HepG2 (cell line): Measurements from ENCODE around the gene TBC1D5. TPM values are rescaled to one million over a fixed set of nuclear protein-coding genes. Genes with fewer than 3 reads are reported as not detected.

Source experiments
- ATAC-seq: fragments of 200-7000 bp; cut with Tn5 transposase; 3 replicates; pipeline ENCODE4 v1.9.1; 2020; ENCODE audit warnings: mild to moderate bottlenecking, moderate library complexity
- BruUV-seq: library from RNA; stranded (reverse); fragments of 400-500 nt; replicated peaks from 2 replicates; lab custom pipeline; 2021; lab: Mats Ljungman, UMichigan
- CTCF ChIA-PET: fragments of 300-600 bp; formaldehyde crosslinking; extraction: SDS; loops from one replicate; lab custom pipeline; 2021; ENCODE audit warnings: low total read pairs, inconsistent platforms, low intra/inter-chr PET ratio; lab: Yijun Ruan, JAX
- POLR2A ChIA-PET: fragments of 350-600 bp; sonication (Branson Sonifier 250); formaldehyde crosslinking; loops from one replicate; lab custom pipeline; 2020; ENCODE audit warnings: antibody characterized with exemption, inconsistent platforms; lab: Yijun Ruan, JAX
- DNase-seq: peaks from one replicate; pipeline ENCODE4 v3.0.0-alpha.2; 2015; ENCODE audit warnings: low spot score
- FAIRE-seq: peaks from 3 replicates; lab custom pipeline; 2011; peaks lifted over from hg19 to GRCh38; lab: Jason Lieb, UNC
- H2AFZ ChIP-seq: one replicate; pipeline ENCODE4 v1.6.1; 2011; ENCODE audit warnings: low read length, inconsistent platforms
- H3K27ac ChIP-seq: fragments of 300-600 bp; 3 replicates; pipeline ENCODE4 v1.8.0; 2011; ENCODE audit warnings: mixed run types, mild to moderate bottlenecking, mixed read lengths, low read length, inconsistent platforms; ENCODE audit not compliant: insufficient read depth; ENCODE audit errors: extremely low read length
- H3K27me3 ChIP-seq, 2 experiments: fragments of 200-600 bp in 1 of 2; 2 replicates in 1 of 2; 3 replicates in 1 of 2; pipeline versions ENCODE4 v1.6.0 to v1.8.0; 2011; ENCODE audit warnings: low read length in 2 of 2, mild to moderate bottlenecking in 2 of 2, moderate library complexity in 2 of 2, inconsistent platforms in 1 of 2; ENCODE audit not compliant: insufficient read depth in 2 of 2, control insufficient read depth in 1 of 2
- H3K36me3 ChIP-seq, 2 experiments: fragments of 200-600 bp in 1 of 2; replicated peaks in 1 of 2; 2 replicates in 1 of 2; 3 replicates in 1 of 2; pipeline versions ENCODE4 v1.5.1 to v1.8.0; 2011; ENCODE audit warnings: low read length in 2 of 2, inconsistent platforms in 1 of 2; ENCODE audit not compliant: insufficient read depth in 2 of 2, control insufficient read depth in 1 of 2
- H3K4me1 ChIP-seq: 2 replicates; pipeline ENCODE4 v1.5.1; 2012; ENCODE audit warnings: low read length, inconsistent platforms; ENCODE audit not compliant: insufficient read depth
- H3K4me2 ChIP-seq: 2 replicates; pipeline ENCODE4 v1.6.0; 2011; ENCODE audit warnings: low read depth, low read length, inconsistent platforms
- H3K4me3 ChIP-seq, 3 experiments: fragments of 200-600 bp in 1 of 3; sonication (generic), shearing (Covaris generic) in 1 of 3; replicated peaks in 1 of 3; 2 replicates each; pipeline ENCODE4 v1.5.1; 2011 to 2016; ENCODE audit warnings: low read length in 3 of 3, inconsistent platforms in 2 of 3, low read depth in 2 of 3, mild to moderate bottlenecking in 2 of 3, control low read depth in 1 of 3, mixed read lengths in 1 of 3; ENCODE audit not compliant: insufficient read depth in 1 of 3
- H3K79me2 ChIP-seq: one replicate; pipeline ENCODE4 v1.6.1; 2011; ENCODE audit warnings: low read length, inconsistent platforms; ENCODE audit not compliant: insufficient read depth
- H3K9ac ChIP-seq: 2 replicates; pipeline ENCODE4 v1.6.0; 2011; ENCODE audit warnings: mild to moderate bottlenecking, low read depth, low read length, inconsistent platforms; ENCODE audit not compliant: insufficient read depth
- H3K9me3 ChIP-seq: 2 replicates; pipeline ENCODE4 v1.5.1; 2012; ENCODE audit warnings: mild to moderate bottlenecking, low read length
- H4K20me1 ChIP-seq: 2 replicates; pipeline ENCODE4 v1.6.0; 2011; ENCODE audit warnings: inconsistent platforms, mild to moderate bottlenecking, low read length, moderate library complexity; ENCODE audit not compliant: insufficient read depth
- HNRNPUL1 ChIP-seq: fragments of 200-400 bp; formaldehyde crosslinking; IDR thresholded peaks from 2 replicates; pipeline ENCODE4 v1.6.1; 2017; ENCODE audit warnings: low read depth, mild to moderate bottlenecking, low read length, moderate library complexity
- MBD4 ChIP-seq: IDR thresholded peaks from 2 replicates; pipeline ENCODE4 v1.6.1; 2012; ENCODE audit warnings: low read length, inconsistent platforms, borderline replicate concordance
- MNT ChIP-seq: fragments of 450-650 bp; IDR thresholded peaks from 2 replicates; pipeline ENCODE4 v1.6.1; 2016
- SMAD1 ChIP-seq: sonication (generic); formaldehyde crosslinking; IDR thresholded peaks from 2 replicates; pipeline ENCODE4 v1.4.0; 2020; ENCODE audit warnings: missing genetic modification reagents, low read depth, mild to moderate bottlenecking, borderline replicate concordance
- STAG1 ChIP-seq: sonication (generic); formaldehyde crosslinking; IDR thresholded peaks from 2 replicates; pipeline ENCODE4 v1.4.0; 2020; ENCODE audit warnings: missing genetic modification reagents
- TBX3 ChIP-seq: fragments of 450-650 bp; IDR thresholded peaks from 2 replicates; pipeline ENCODE4 v1.6.1; 2017; ENCODE audit warnings: antibody characterized with exemption, mild to moderate bottlenecking, inconsistent platforms, borderline replicate concordance
- ZFAT ChIP-seq: sonication (generic); formaldehyde crosslinking; conservative IDR thresholded peaks from 2 replicates; pipeline ENCODE4 v1.8.1; 2023; ENCODE audit warnings: missing genetic modification reagents, inconsistent platforms
- ZNF101 ChIP-seq: sonication (generic); formaldehyde crosslinking; IDR thresholded peaks from 2 replicates; pipeline ENCODE4 v1.4.0; 2020; ENCODE audit warnings: mild to moderate bottlenecking, low read depth, missing genetic modification reagents, borderline replicate concordance
- ZNF136 ChIP-seq: sonication (generic); formaldehyde crosslinking; IDR thresholded peaks from 2 replicates; pipeline ENCODE4 v1.8.1; 2022; ENCODE audit warnings: low read depth, mild to moderate bottlenecking, moderate library complexity, missing genetic modification reagents
- ZNF296 ChIP-seq: sonication (generic); formaldehyde crosslinking; conservative IDR thresholded peaks from 2 replicates; pipeline ENCODE4 v1.5.0; 2020; ENCODE audit warnings: mild to moderate bottlenecking, missing genetic modification reagents
- ZNF333 ChIP-seq: sonication (generic); formaldehyde crosslinking; IDR thresholded peaks from 2 replicates; pipeline ENCODE4 v1.4.0; 2020; ENCODE audit warnings: mild to moderate bottlenecking, missing genetic modification reagents, borderline replicate concordance
- ZNF350 ChIP-seq: sonication (generic); formaldehyde crosslinking; IDR thresholded peaks from 2 replicates; pipeline ENCODE4 v1.4.0; 2020; ENCODE audit warnings: mild to moderate bottlenecking, low read depth, missing genetic modification reagents, borderline replicate concordance
- ZNF704 ChIP-seq: sonication (generic); formaldehyde crosslinking; IDR thresholded peaks from 2 replicates; pipeline ENCODE4 v1.8.1; 2023; ENCODE audit warnings: mild to moderate bottlenecking, inconsistent platforms, moderate library complexity, missing genetic modification reagents, borderline replicate concordance
- ZSCAN22 ChIP-seq: sonication (generic); formaldehyde crosslinking; IDR thresholded peaks from 2 replicates; pipeline ENCODE4 v1.4.0; 2020; ENCODE audit warnings: mild to moderate bottlenecking, missing genetic modification reagents
- WGBS: methylation state at CpG from one replicate; pipeline ENCODE4 v1.1.6; 2017; ENCODE audit warnings: low lambda C conversion rate; 5-methylcytosine and 5-hydroxymethylcytosine counted together
- in situ Hi-C: cut with HindIII; loops from 2 replicates; pipeline ENCODE4 v1.10.0; 2017; ENCODE audit warnings: low pct_unique_long_range_greater_than_20kb; ENCODE audit not compliant: extremely low pct_ligation_motif_present
- intact Hi-C: fragments of 100-400 bp; cut with micrococcal nuclease; formaldehyde crosslinking; loops from one replicate; pipeline ENCODE4 v1.10.0; 2022; ENCODE audit not compliant: unreplicated experiment
- polyA plus RNA-seq, 8 experiments: library from polyadenylated mRNA; depleted of rRNA in 3 of 8; stranded (reverse) in 7 of 8; unstranded in 1 of 8; fragments of >200 nt; fragmentation: Illumina TruSeq in 4 of 8; extraction: Trizol in 4 of 8; gene quantifications; 2 replicates each; pipeline versions ENCODE4 v1.2.1 to v1.2.3, GENCODE V29; 2011 to 2016; ENCODE audit warnings: low read depth in 4 of 8, missing spikeins in 1 of 8, mixed read lengths in 1 of 8; ENCODE audit not compliant: insufficient read depth in 1 of 8
- total RNA-seq, 5 experiments: library from RNA; depleted of rRNA; stranded (reverse); fragments of >200 nt; fragmentation: Illumina TruSeq; extraction: Trizol; gene quantifications; 2 replicates each; pipeline ENCODE4 v1.2.3, GENCODE V29; 2016; ENCODE audit warnings: low read depth in 1 of 5
- TF ChIP-seq, protein P1 (sequence below): sonication (generic); formaldehyde crosslinking; IDR thresholded peaks from 2 replicates; pipeline ENCODE4 v1.5.0; 2020; ENCODE audit warnings: mild to moderate bottlenecking, missing genetic modification reagents
- TF ChIP-seq, protein P2 (sequence below): sonication (generic); formaldehyde crosslinking; IDR thresholded peaks from 2 replicates; pipeline ENCODE4 v1.5.0; 2020; ENCODE audit warnings: mild to moderate bottlenecking, missing genetic modification reagents

The TBC1D5 gene
- total and polyA plus RNA-seq, 2 of the 13 experiments (the other 11 are each of a cell fraction or from before 2014, with no cell fraction given), result 19.2 to 33.3 TPM

GRCh38 chr3:17119201-17120072 lies 623.0 kb downstream of the TBC1D5 start:
- WGBS, result 36% methylated on average over 5 of the region's 5 CpGs
- H4K20me1 ChIP-seq, result no peaks in the 10 kb centered on the region
- BruUV-seq, result no TSS peak
- peaks cover 0 to 4% of the 10 kb centered on the region in 2 experiments; a peak in 2 of 5 replicates for H3K27me3 ChIP-seq
- no peak overlapping the region for H2AFZ ChIP-seq
- H3K79me2 ChIP-seq, result no peaks in the 10 kb centered on the region
- H3K9ac ChIP-seq, result no peak overlapping the region
- intact Hi-C loops (no loop called here), in situ Hi-C loops (no loop called here)
- ATAC-seq (no peak), FAIRE-seq (no peak), DNase-seq (no peak)
- H3K4me3 ChIP-seq, result no peak overlapping the region
- ChIA-PET POLR2A (no interaction called here), CTCF (no interaction called here)
- no peaks in the 10 kb centered on the region for H3K36me3 ChIP-seq
- H3K4me2 ChIP-seq, result no peak overlapping the region
- no peak overlapping the region for H3K27ac ChIP-seq
- no peaks in the 10 kb centered on the region; the same call in 1 of the 2 replicates for H3K9me3 ChIP-seq
- no peaks in the 10 kb centered on the region for H3K4me1 ChIP-seq
- no peak for TF ChIP-seq SMAD1 (CRISPR knock-in tag)
- TF ChIP-seq ZNF101 (CRISPR knock-in tag), result no peak
- TF ChIP-seq MNT, result no peak
- no peak for TF ChIP-seq TBX3
- no peak for TF ChIP-seq ZFAT (CRISPR knock-in tag)
- no peak for TF ChIP-seq ZSCAN22 (CRISPR knock-in tag)
- TF ChIP-seq ZNF296, result no peak
- TF ChIP-seq ZNF136 (CRISPR knock-in tag), result no peak
- TF ChIP-seq, protein P1, sequence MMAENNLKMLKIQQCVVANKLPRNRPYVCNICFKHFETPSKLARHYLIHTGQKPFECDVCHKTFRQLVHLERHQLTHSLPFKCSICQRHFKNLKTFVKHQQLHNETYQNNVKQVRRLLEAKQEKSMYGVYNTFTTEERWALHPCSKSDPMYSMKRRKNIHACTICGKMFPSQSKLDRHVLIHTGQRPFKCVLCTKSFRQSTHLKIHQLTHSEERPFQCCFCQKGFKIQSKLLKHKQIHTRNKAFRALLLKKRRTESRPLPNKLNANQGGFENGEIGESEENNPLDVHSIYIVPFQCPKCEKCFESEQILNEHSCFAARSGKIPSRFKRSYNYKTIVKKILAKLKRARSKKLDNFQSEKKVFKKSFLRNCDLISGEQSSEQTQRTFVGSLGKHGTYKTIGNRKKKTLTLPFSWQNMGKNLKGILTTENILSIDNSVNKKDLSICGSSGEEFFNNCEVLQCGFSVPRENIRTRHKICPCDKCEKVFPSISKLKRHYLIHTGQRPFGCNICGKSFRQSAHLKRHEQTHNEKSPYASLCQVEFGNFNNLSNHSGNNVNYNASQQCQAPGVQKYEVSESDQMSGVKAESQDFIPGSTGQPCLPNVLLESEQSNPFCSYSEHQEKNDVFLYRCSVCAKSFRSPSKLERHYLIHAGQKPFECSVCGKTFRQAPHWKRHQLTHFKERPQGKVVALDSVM (CRISPR knock-in tag), result no peak
- no peak for TF ChIP-seq ZNF333 (CRISPR knock-in tag)
- TF ChIP-seq, protein P2, sequence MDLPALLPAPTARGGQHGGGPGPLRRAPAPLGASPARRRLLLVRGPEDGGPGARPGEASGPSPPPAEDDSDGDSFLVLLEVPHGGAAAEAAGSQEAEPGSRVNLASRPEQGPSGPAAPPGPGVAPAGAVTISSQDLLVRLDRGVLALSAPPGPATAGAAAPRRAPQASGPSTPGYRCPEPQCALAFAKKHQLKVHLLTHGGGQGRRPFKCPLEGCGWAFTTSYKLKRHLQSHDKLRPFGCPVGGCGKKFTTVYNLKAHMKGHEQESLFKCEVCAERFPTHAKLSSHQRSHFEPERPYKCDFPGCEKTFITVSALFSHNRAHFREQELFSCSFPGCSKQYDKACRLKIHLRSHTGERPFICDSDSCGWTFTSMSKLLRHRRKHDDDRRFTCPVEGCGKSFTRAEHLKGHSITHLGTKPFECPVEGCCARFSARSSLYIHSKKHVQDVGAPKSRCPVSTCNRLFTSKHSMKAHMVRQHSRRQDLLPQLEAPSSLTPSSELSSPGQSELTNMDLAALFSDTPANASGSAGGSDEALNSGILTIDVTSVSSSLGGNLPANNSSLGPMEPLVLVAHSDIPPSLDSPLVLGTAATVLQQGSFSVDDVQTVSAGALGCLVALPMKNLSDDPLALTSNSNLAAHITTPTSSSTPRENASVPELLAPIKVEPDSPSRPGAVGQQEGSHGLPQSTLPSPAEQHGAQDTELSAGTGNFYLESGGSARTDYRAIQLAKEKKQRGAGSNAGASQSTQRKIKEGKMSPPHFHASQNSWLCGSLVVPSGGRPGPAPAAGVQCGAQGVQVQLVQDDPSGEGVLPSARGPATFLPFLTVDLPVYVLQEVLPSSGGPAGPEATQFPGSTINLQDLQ, result no peak
- TF ChIP-seq HNRNPUL1, result no peak
- TF ChIP-seq ZNF350 (CRISPR knock-in tag), result no peak
- no peak for TF ChIP-seq ZNF704 (CRISPR knock-in tag)
- no peak for TF ChIP-seq MBD4
- TF ChIP-seq STAG1, result no peak
